Panc1 (cell line): ENCODE measurements around the gene TENT4B.

Experiments
- POLR2AphosphoS5 ChIP-seq: IDR thresholded peaks from 2 replicates; pipeline ENCODE4 v1.6.1; 2012; ENCODE audit warnings: mild to moderate bottlenecking, low read depth, low read length, moderate library complexity
- TCF7L2 ChIP-seq: IDR thresholded peaks from 2 replicates; pipeline ENCODE4 v1.6.1; 2011; ENCODE audit warnings: mild to moderate bottlenecking, low read depth, low read length, inconsistent platforms
- TF ChIP-seq, protein P1 (sequence below): fragments of 450-650 bp; IDR thresholded peaks from 2 replicates; pipeline ENCODE4 v1.5.1; 2017; ENCODE audit warnings: mild to moderate bottlenecking

DNA sequence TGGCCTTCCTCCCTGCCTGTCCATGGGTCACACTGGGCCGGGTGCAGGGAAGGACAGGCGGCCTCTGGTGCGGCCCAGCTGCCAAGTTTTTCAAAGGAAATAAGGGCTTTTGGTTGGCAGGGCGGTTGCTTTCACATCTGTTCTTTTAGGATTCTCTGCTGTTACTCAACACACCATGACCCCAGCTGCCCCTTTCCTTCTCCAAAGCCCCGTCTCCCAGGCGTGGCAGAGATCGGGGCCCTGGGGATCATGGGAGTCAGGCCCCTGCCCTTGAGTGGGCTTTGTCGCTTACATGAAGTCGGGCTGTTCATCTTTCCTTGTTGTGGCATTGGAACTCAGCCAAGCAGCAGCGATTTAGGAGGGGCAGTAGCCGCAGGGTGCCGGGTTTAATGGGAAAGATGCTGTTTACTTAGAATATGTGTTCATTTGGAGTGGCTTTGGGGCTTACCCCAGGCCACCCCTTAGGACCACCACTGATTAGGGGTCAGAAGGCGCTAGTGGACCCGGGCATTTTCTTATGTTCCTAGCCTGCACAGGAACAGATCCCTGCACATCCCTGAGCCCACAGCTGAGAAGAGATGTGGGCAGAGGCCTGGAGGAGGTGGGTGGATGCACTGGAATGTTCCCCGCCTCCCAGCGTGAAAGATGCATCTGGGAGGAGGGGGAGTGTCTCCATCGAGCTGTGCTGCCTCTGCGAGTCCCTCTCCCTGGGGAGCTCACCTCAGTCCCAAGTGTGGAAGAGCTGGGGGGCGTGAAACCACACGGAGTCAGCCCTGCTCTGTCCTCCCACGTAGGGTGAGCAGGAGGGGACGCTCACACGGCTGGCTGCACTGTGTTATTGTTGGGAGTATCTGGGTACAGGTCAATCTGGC is 106.5 kb downstream of the TENT4B start:
- TF ChIP-seq POLR2AphosphoS5 = no peak
- TF ChIP-seq, protein P1, sequence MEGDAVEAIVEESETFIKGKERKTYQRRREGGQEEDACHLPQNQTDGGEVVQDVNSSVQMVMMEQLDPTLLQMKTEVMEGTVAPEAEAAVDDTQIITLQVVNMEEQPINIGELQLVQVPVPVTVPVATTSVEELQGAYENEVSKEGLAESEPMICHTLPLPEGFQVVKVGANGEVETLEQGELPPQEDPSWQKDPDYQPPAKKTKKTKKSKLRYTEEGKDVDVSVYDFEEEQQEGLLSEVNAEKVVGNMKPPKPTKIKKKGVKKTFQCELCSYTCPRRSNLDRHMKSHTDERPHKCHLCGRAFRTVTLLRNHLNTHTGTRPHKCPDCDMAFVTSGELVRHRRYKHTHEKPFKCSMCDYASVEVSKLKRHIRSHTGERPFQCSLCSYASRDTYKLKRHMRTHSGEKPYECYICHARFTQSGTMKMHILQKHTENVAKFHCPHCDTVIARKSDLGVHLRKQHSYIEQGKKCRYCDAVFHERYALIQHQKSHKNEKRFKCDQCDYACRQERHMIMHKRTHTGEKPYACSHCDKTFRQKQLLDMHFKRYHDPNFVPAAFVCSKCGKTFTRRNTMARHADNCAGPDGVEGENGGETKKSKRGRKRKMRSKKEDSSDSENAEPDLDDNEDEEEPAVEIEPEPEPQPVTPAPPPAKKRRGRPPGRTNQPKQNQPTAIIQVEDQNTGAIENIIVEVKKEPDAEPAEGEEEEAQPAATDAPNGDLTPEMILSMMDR = no peak
- TF ChIP-seq TCF7L2 = no peak
